Neural cell (in vitro differentiated cells): ENCODE data around the gene DUSP12. TPM values are rescaled to one million over a fixed set of nuclear protein-coding genes. Genes with fewer than 3 reads are reported as not detected.

Experiments
- H2AFZ ChIP-seq: fragments of 200-600, 300-800 bp; sonication (generic), shearing (Covaris generic); 2 replicates; pipeline ENCODE4 v1.6.0; 2014; ENCODE audit warnings: low read depth, mild to moderate bottlenecking, antibody characterized with exemption, low read length, moderate library complexity
- H3F3A ChIP-seq: fragments of 200-600 bp; shearing (Covaris generic); 2 replicates; pipeline ENCODE4 v1.6.1; 2016; ENCODE audit warnings: mild to moderate bottlenecking, moderate library complexity, mixed read lengths, antibody characterized with exemption, low read length; ENCODE audit not compliant: insufficient read depth, poor library complexity, severe bottlenecking
- H3K27ac ChIP-seq: fragments of 200-600, 300-800 bp; sonication (generic), shearing (Covaris generic); 2 replicates; pipeline ENCODE4 v1.5.1; 2014; ENCODE audit warnings: mild to moderate bottlenecking, low read length, moderate library complexity
- H3K27me3 ChIP-seq: fragments of 300-800, 200-600 bp; sonication (generic), shearing (Covaris generic); 2 replicates; pipeline ENCODE4 v1.6.0; 2014; ENCODE audit warnings: mild to moderate bottlenecking, low read depth, low read length, moderate library complexity; ENCODE audit not compliant: insufficient read depth
- H3K36me3 ChIP-seq: fragments of 300-800, 200-600 bp; sonication (generic), shearing (Covaris generic); 2 replicates; pipeline ENCODE4 v1.5.1; 2014; ENCODE audit warnings: mild to moderate bottlenecking, antibody characterized with exemption, low read length, moderate library complexity; ENCODE audit not compliant: insufficient read depth
- H3K4me2 ChIP-seq: fragments of 300-800, 200-600 bp; sonication (generic), shearing (Covaris generic); 2 replicates; pipeline ENCODE4 v1.6.0; 2014; ENCODE audit warnings: mild to moderate bottlenecking, low read length
- H3K4me3 ChIP-seq: fragments of 300-800, 200-600 bp; sonication (generic), shearing (Covaris generic); 2 replicates; pipeline ENCODE4 v1.5.1; 2014; ENCODE audit warnings: mild to moderate bottlenecking, low read length, moderate library complexity
- H3K79me2 ChIP-seq: fragments of 200-600 bp; shearing (Covaris generic); replicated peaks from 2 replicates; pipeline ENCODE4 v1.6.0; 2014; ENCODE audit warnings: mild to moderate bottlenecking, low read length, moderate library complexity; ENCODE audit not compliant: insufficient read depth
- H3K9ac ChIP-seq: fragments of 300-800, 200-600 bp; sonication (generic), shearing (Covaris generic); 2 replicates; pipeline ENCODE4 v1.6.1; 2016; ENCODE audit warnings: mild to moderate bottlenecking, low read length, mixed read lengths
- H3K9me2 ChIP-seq: fragments of 200-600 bp; shearing (Covaris generic); 2 replicates; pipeline ENCODE4 v1.6.1; 2016; ENCODE audit warnings: mild to moderate bottlenecking, low read length, mixed read lengths; ENCODE audit not compliant: insufficient read depth
- H3K9me3 ChIP-seq: fragments of 200-600, 300-800 bp; sonication (generic), shearing (Covaris generic); 2 replicates; pipeline ENCODE4 v1.6.1; 2016; ENCODE audit warnings: mild to moderate bottlenecking, mixed run types, low read length, moderate library complexity, mixed read lengths
- H4K20me1 ChIP-seq: fragments of 200-600 bp; shearing (Covaris generic); 2 replicates; pipeline ENCODE4 v1.6.1; 2016; ENCODE audit warnings: mild to moderate bottlenecking, mixed run types; ENCODE audit not compliant: insufficient read depth
- CTCF ChIP-seq: fragments of 450-650 bp; IDR thresholded peaks from 2 replicates; pipeline ENCODE4 v1.5.1; 2014; ENCODE audit warnings: antibody characterized with exemption, mild to moderate bottlenecking, moderate library complexity; ENCODE audit not compliant: poor library complexity, severe bottlenecking
- EP300 ChIP-seq: fragments of 450-650 bp; conservative IDR thresholded peaks from 2 replicates; pipeline ENCODE4 v1.6.1; 2014; ENCODE audit warnings: antibody characterized with exemption, mild to moderate bottlenecking, moderate library complexity; ENCODE audit not compliant: poor library complexity, severe bottlenecking
- EZH2 ChIP-seq: fragments of 200-600, 300-800 bp; shearing (Covaris generic), sonication (generic); IDR thresholded peaks from 2 replicates; pipeline ENCODE4 v1.6.1; 2014; ENCODE audit warnings: antibody characterized with exemption, low read length, borderline replicate concordance, mild to moderate bottlenecking; ENCODE audit not compliant: insufficient read depth, poor library complexity, severe bottlenecking
- MXI1 ChIP-seq: fragments of 450-650 bp; conservative IDR thresholded peaks from 2 replicates; pipeline ENCODE4 v1.6.1; 2014; ENCODE audit warnings: antibody characterized with exemption, mild to moderate bottlenecking; ENCODE audit not compliant: poor library complexity, severe bottlenecking
- POLR2AphosphoS5 ChIP-seq: IDR thresholded peaks from 2 replicates; pipeline ENCODE4 v1.6.1; 2012
- RAD21 ChIP-seq: fragments of 450-650 bp; conservative IDR thresholded peaks from 2 replicates; pipeline ENCODE4 v1.6.1; 2014; ENCODE audit warnings: antibody characterized with exemption, mild to moderate bottlenecking, moderate library complexity
- SMC3 ChIP-seq: fragments of 450-650 bp; conservative IDR thresholded peaks from 2 replicates; pipeline ENCODE4 v1.6.1; 2014; ENCODE audit warnings: antibody characterized with exemption, mild to moderate bottlenecking, moderate library complexity; ENCODE audit not compliant: poor library complexity
- TAF1 ChIP-seq: IDR thresholded peaks from 2 replicates; pipeline ENCODE4 v1.6.1; 2012; ENCODE audit warnings: low read depth
- polyA minus RNA-seq: library from RNA; depleted of rRNA, polyadenylated mRNA; stranded (reverse); fragments of >200 nt; gene quantifications from 2 replicates; pipeline ENCODE4 v1.2.3, GENCODE V29; 2014
- polyA plus RNA-seq: library from polyadenylated mRNA; depleted of rRNA; stranded (reverse); fragments of >200 nt; gene quantifications from 2 replicates; pipeline ENCODE4 v1.2.3, GENCODE V29; 2014
- TF ChIP-seq, protein P1 (sequence below): IDR thresholded peaks from 2 replicates; pipeline ENCODE4 v1.6.1; 2012; ENCODE audit warnings: borderline replicate concordance

DUSP12 gene, protein sequence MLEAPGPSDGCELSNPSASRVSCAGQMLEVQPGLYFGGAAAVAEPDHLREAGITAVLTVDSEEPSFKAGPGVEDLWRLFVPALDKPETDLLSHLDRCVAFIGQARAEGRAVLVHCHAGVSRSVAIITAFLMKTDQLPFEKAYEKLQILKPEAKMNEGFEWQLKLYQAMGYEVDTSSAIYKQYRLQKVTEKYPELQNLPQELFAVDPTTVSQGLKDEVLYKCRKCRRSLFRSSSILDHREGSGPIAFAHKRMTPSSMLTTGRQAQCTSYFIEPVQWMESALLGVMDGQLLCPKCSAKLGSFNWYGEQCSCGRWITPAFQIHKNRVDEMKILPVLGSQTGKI
- polyA plus RNA-seq (183 and 209 TPM in 2 replicates), polyA minus RNA-seq (67.6 and 73.0 TPM in 2 replicates)

DNA sequence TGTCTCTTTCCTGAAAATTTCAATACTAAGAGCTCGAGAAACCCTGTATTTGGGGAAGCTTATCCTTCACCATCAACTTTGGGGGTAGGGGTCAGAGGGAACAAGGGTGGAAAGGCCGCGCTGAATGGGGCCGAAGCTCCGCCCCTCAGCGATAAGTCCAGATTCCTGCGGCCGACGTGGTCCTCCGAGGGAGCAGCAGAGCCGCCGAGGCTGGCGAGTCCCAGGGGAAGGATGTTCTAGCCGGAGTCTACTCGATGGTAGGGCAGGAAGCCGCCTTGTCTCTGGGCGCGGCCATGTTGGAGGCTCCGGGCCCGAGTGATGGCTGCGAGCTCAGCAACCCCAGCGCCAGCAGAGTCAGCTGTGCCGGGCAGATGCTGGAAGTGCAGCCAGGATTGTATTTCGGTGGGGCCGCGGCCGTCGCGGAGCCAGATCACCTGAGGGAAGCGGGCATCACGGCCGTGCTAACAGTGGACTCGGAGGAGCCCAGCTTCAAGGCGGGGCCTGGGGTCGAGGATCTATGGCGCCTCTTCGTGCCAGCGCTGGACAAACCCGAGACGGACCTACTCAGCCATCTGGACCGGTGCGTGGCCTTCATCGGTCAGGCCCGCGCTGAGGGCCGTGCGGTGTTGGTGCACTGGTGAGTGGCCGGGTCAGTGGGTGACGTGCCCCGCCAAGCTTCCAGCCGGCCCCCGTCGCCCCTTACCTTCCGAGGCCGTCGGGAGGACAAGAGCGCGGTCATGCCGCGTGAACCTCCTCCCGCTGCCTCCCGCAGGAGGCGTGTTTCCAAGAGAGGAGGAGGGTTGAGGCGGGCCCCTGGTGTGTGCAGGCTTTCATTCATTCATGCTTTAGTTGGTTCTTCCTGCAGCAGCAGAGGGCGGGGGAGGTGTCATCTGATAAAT is at the start of gene DUSP12:
Gene DUSP12 (plus strand): TSS at position 278 of the 899 bp plus-strand sequence. CDS start 16 bp downstream, at position 294.
- H3K4me3 ChIP-seq, result peak within 1 kb of the TSS; percentile 81
- H4K20me1 ChIP-seq, result no peaks in the 10 kb centered on the region
- peak within 1 kb of the TSS; percentile 98 for H3K9ac ChIP-seq
- TF ChIP-seq, protein P1, sequence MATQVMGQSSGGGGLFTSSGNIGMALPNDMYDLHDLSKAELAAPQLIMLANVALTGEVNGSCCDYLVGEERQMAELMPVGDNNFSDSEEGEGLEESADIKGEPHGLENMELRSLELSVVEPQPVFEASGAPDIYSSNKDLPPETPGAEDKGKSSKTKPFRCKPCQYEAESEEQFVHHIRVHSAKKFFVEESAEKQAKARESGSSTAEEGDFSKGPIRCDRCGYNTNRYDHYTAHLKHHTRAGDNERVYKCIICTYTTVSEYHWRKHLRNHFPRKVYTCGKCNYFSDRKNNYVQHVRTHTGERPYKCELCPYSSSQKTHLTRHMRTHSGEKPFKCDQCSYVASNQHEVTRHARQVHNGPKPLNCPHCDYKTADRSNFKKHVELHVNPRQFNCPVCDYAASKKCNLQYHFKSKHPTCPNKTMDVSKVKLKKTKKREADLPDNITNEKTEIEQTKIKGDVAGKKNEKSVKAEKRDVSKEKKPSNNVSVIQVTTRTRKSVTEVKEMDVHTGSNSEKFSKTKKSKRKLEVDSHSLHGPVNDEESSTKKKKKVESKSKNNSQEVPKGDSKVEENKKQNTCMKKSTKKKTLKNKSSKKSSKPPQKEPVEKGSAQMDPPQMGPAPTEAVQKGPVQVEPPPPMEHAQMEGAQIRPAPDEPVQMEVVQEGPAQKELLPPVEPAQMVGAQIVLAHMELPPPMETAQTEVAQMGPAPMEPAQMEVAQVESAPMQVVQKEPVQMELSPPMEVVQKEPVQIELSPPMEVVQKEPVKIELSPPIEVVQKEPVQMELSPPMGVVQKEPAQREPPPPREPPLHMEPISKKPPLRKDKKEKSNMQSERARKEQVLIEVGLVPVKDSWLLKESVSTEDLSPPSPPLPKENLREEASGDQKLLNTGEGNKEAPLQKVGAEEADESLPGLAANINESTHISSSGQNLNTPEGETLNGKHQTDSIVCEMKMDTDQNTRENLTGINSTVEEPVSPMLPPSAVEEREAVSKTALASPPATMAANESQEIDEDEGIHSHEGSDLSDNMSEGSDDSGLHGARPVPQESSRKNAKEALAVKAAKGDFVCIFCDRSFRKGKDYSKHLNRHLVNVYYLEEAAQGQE, result peak; percentile 88
- peak; percentile 84 for TF ChIP-seq MXI1
- TF ChIP-seq POLR2AphosphoS5, result peak; percentile 92
- TF ChIP-seq SMC3, result no peak
- peak; percentile 71 for TF ChIP-seq CTCF
- TF ChIP-seq EP300, result peak; percentile 11
- TF ChIP-seq EZH2, result no peak
- TF ChIP-seq RAD21, result no peak
- TF ChIP-seq TAF1, result peak; percentile 81
- H3K27ac ChIP-seq, result peak within 1 kb of the TSS; percentile 99
- H3K9me3 ChIP-seq, result no peaks in the 10 kb centered on the region
- H3K9me2 ChIP-seq, result no peaks in the 10 kb centered on the region
- H3K4me2 ChIP-seq, result peak within 1 kb of the TSS; percentile 46
- no peaks in the 10 kb centered on the region for H3K36me3 ChIP-seq
- peak within 1 kb of the TSS; percentile 83 for H2AFZ ChIP-seq
- H3F3A ChIP-seq, result no peaks in the 10 kb centered on the region
- H3K79me2 ChIP-seq, result peaks cover 23% of the 10 kb centered on the region
- no peaks in the 10 kb centered on the region for H3K27me3 ChIP-seq

DNA sequence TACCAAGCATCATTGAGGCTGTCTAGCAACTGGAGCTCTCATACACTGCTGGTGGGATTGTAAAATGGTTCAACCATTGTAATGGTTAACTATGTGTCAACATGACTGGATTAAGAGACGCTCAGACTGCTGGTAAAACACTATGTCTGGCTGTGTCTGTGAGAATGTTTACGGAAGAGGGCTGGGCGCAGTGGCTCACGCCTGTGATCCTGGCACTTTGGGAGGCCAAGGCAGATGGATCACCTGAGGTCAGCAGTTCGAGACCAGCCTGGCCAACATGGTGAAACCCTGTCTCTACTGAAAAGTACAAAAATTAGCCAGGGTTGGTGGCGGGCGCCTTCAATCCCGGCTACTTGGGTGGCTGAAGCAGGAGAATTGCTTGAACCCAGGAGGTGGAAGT is 47.3 kb upstream of the DUSP12 start:
- Histone ChIP-seq H3K36me3 (no peaks in the 10 kb centered on the region), H3K9me2 (no peaks in the 10 kb centered on the region), H3K4me2 (no peak overlapping the region), H3K4me3 (no peak overlapping the region), H3K27ac (no peak overlapping the region), H3F3A (no peaks in the 10 kb centered on the region), H3K9ac (no peak overlapping the region), H3K9me3 (no peaks in the 10 kb centered on the region), H2AFZ (no peak overlapping the region), H3K79me2 (no peaks in the 10 kb centered on the region), H3K27me3 (no peaks in the 10 kb centered on the region), H4K20me1 (no peaks in the 10 kb centered on the region)
- TF ChIP-seq, protein P1, result no peak
- TF ChIP-seq CTCF (no peak), EP300 (no peak), TAF1 (no peak), RAD21 (no peak), MXI1 (no peak), POLR2AphosphoS5 (no peak), SMC3 (no peak), EZH2 (no peak)
